T-helper 2 cell (primary cell): ENCODE results near the gene HAT1.
"Not testable (repeated sequence)": the region's sequence is repeated elsewhere in the genome, so short reads cannot be mapped to it uniquely, and the experiment has no call there.

Source experiments
- DNase-seq, 5 experiments: peaks; one replicate each; pipeline versions ENCODE4 v3.0.0 to v3.0.0-alpha.2; 2012 to 2022
- total RNA-seq, 2 donors: gene quantifications; one replicate each; lab custom pipeline; 2026; lab: John Stamatoyannopoulos, UW

Gene HAT1, protein sequence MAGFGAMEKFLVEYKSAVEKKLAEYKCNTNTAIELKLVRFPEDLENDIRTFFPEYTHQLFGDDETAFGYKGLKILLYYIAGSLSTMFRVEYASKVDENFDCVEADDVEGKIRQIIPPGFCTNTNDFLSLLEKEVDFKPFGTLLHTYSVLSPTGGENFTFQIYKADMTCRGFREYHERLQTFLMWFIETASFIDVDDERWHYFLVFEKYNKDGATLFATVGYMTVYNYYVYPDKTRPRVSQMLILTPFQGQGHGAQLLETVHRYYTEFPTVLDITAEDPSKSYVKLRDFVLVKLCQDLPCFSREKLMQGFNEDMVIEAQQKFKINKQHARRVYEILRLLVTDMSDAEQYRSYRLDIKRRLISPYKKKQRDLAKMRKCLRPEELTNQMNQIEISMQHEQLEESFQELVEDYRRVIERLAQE
- total RNA-seq: 42.0 to 42.7 reads per million in 2 donors

DNA sequence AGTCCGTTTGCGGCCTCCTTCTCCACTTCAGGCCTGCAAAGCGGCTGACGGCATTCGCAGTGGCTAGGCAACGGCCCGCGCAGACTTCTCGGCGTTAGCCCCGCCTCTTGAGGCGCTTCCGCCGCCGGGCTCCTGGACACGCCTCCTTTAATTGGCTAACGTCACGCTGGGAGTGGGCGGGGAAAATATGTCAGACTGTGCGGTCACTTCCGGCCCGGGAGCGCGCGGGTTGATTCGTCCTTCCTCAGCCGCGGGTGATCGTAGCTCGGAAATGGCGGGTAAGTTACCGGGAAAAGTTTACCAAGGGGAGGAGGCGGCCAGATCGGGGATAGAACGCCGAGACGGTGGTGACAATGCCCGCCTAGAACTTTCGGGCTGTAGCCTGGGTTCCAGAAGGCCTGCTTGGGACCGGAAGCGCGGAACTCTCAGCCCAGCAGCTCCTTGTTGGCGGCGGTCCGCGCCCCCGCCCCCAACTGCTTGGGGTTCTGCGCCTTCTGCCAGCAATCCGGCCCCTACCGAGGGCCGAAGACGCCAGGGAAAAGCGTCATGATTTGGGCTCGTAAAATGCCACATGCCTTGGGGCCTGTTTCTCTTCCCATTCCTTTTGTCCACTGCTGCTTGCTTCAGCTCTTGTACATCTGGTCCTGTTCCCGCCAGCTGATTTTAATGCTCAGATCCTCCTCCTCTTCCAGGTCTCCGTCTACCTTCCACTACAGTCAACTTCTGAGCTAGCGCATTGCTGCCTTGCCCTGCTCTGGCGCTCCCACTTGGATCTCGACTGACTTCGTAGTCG lies at the start of gene HAT1:
Gene HAT1, plus strand, starts transcription at position 232 of the 793 bp plus-strand sequence. Its CDS starts 40 bp downstream, at position 272.
- DNase-seq: peak; percentile 91 to 97 (median 96)

DNA sequence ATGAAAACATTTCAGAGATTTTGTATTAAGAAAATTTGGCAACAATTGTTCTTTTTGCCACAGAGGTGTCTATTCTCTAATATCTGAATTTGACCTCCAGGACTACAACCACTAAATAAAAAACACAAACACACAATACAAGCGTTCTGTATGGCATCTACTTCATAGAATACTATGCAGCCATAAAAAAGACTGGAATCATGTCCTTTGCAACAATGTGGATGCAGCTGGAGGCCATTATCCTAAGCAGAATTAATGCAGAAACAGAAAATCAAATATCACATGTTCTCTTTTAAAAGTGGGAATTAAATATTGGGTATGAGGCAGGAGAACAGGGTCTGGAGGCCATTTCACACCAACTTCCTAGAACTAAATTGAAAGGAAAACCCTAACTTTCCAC lies 47.7 kb upstream of the HAT1 start:
- no peak for DNase-seq

DNA sequence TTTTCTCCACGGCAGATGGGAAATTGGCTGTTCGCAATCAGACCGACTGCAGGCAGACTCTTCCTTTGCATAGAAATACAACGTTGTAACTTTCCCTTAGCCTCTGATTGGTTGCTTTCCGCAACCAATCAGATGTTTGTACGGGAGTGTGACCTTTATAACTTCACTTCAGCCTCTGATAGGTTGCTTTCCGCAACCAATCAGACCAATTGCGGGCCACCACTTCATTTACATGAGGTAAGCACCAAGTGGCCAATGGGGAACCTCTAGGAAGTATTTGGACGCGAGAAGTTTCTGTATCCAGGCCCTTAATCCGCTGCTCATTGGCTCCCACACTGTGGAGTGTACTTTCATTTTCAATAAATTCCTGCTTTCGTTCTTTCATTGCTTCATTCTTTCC lies 47.3 kb upstream of the HAT1 start:
- no peak for DNase-seq

DNA sequence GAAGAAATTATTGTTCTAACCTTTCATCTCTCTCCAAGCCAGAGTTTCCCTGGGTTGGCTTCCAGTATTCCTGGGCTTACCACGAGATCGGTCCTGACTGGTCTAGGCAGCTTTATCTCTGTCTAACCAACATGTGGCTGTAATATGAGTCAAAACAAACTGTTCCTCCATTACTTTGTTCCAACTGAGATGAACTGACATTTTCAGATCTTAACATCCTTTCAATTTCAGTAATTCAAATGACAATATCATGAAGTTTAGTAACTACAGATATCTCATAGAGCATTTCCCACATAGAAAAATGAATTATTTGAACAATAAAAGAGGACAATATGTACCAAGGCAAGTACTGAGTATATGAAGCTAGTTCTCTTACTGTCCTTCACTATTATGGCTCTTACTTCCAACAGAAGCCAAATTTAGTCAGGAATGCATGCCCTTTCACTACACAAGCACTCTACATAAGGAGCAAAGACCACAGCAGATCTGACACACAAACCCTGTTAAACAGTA lies 43.7 kb upstream of the HAT1 start:
- peak in 1 of 5 experiments; percentile 57 for DNase-seq

DNA sequence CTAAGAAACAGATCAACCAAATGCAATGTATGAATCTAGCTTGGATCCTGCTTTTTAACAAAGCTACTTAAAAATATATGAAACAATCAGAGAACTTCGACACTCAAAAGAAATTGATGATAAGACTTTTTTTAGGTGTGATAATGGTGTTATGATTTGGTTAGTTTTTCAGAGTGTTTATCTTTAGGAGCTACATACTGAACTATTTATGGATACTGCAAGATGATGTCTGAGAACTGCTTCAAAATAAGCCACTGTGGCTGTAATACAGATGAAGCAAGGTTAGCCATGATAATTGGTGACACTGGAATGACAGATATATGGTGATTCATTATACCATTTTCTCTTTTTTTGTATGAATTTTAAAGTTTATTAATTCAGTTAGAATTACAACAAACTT lies 42.4 kb upstream of the HAT1 start:
- DNase-seq: no peak

DNA sequence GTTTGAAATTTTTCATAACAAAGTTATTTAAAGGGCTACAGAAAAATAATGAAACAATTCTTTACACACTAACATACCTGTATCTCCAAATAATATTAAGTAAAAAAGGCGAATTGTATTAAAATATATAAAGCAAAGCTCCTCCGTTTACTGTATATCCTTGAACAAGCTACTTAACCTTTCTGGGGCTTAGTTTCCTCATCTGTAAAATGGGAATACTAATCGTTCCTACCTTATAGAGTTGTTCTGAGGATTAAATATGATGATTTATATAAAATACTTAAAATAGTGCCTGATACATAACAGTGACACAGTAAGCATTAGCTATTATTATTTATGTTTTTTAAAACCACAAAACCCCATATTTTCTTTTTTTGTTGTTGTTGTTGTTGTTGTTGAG lies 41.5 kb upstream of the HAT1 start:
- DNase-seq: no peak

DNA sequence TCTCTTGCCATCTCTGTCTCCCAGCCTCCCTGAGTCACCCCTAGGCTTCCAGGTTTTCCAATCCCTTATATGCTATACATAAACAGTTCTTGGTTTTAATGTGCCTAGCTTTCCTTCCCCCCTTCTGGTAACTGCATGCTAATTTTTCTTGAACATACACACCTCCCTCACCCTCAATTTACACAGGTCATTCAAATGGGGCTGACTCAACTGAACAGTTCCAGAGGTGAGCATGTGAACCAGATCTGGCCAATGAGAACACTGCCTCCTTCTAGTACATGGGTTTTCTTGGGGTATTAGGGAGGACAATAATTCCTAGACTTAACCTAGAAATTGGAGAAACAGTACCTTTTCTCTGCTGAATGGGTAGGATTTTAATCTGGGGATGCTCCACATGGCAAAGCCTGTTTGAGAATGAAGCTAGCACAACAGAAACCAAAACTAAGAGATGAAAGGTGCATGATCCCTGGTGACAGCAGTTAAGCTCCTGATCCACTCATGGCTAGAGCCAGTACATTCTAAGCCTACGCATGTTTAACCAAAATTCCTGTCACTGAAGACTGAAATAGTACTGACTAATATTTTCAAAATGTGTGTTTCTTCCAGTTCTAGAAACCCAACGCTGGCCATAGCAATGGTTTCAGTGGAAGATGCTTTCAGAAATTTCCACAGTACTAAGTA lies 40.0 kb upstream of the HAT1 start:
- no peak for DNase-seq

DNA sequence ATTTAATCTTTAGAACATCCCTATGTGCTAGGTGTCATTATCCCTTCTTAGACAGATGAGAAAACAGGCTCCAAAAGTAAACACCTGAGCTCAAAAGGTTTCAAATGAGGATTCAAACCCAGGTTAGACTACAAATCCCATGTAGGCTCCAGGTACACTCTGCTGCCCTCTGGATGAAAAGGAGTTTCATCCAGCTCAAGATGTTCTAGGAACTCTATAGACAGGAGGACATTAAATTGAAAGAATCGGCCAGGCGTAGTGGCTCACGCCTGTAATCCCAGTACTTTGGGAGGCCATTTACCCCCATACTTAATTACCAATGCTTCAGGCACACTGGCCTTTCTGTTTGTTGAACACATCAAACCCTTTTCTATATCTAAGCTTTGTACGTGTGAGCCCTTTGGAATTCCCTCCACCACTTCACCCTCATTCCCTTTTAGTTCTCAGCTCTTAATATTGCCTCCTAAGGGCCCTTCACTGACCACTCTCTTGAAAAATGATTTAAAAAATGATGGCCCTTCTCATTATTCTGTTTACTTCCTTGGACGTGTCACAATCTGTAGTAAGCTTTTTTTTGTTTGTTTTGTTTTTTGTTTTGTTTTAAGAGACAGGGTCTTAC lies 38.9 kb upstream of the HAT1 start:
- no peak for DNase-seq

DNA sequence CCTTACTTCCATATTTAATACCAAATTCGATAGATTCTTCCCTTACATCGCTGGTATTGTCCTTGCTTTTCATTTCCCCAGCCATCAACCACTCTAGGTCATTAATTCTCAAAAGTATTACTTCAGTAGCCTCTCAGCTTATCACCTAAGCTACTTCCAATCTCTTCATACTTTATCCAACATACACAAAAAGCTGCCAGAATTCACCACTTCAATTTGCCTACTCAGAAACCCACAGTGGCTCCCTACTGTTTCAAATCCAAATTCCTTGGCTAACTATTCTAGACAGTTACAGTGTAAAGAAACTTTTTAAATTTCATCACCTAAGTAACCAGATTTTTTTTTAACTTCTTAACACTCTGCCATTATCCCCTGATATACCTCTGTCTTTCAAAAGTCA lies 32.9 kb upstream of the HAT1 start:
- DNase-seq: no peak

DNA sequence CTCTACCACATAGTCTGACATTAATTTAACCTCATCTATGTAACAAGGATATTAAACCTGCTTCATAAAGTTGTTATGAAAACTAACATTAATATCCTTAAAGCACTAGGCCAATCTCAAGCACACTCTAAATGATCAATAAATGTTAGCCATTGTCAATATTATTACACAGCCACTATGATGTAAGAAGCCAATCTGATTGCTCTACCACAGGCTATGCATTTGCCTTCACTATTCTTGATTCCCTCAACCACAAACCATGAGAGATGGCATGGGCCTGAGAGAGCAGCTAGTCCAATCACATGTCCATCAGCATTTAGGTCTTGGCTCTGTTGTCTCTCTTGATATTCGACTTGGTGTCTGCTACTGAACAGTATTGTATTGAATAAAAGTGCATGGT lies 32.5 kb upstream of the HAT1 start:
- DNase-seq: no peak

DNA sequence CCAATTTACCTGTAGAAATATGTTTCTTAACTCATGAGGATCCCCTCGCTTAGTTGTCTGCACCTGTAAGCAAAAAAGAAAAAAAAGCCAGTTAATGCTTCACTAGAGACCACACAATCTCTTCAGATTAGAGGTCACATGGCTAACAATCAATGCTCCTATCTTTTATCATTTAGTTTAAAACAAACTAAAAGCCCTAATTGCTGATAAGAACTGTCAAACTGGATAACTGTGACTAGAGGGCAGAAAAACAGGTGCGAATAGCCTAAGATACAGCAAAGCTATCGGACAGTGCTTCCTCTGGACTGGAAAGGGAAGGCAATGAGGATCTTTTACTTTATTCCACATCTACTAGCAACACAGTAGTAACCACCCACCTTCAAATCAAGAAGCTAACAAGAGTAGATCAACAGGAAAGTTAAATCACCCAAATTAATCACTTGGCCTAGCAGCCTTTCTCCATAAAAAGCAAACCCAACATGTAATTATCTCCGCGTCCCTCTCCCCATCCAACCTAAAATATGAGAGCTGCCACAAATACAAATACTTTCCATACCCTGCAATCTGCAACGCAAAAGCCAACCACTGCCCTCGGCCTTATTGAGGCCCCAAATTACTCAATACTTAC lies 29.0 kb upstream of the HAT1 start:
- DNase-seq: peak in 1 of 5 experiments; percentile 59

DNA sequence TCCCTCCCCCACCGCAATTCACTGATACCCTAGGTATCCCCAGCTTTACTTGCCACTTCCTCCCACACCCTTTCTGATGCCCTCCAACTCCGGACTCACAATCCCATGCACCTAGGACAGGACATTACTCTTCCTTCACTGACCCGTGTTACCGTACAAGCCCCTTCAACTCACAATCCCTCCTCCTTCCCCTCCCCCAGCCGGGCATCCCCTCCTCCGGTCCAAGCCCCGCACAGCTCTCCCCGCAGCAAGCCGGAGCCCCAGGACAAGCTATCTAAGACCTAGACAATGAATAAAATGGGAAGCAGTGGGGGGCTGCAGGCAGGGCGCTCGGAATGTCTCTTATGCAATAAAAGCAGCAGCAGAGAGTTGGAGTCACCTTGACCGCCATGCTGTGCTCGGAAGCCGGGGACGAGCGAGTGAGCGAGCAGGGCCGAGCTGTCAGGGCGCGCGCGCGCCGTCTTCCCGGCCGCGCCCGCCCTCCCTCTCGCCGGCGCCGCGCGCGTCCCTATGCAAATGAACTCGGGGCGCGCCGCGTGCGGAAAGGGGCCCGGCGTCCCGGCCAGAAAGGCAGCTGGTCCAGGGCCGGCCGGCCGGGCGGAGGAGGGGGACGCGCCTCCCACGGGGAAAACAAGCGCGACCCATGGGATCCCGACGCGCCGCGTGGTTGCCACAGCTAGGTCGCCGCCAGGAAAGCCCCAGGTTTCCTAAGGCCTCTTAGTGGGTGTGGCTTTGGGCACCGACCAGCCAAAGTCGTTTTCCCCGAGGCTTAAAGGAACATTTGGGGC lies 28.2 kb upstream of the HAT1 start, which contains the start of gene SLC25A12:
Gene SLC25A12, minus strand, starts transcription at position 421 of the 788 bp plus-strand sequence. Its CDS starts 30 bp downstream, at position 391.
- peak; percentile 43 to 89 (median 50) for DNase-seq

DNA sequence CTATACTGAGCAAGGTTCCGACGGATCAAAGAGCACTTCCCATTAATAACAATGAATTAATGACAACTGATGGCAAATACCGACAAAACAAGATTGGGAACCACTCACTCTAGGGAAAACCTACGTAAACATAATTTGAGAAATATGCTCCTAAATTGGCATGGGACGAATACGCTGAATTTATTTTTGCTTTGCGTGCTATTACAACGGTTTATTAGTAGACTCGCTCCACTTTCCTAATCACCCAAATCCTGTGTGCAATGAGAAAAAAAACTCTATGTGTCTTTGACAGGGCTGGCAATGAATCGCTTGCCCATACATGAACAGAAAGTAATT lies 27.7 kb upstream of the HAT1 start:
- no peak for DNase-seq

DNA sequence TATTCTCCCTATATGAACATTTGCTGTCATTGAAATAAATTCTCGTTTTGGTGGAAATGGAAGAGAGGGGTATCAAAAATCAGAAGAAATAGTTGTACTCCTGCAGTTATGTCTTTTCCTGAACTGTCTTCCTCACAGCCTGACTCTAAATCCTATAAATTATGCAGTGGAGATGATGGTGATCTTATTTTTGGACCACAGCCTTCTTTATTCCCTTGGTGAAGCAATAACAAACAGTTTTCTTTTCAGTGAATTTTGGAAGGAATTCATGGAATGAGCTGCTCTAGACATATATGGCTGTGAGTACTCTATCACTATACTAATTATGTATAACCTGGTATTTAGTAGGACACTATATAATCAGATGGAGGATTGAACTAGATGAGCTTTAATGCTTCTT lies 26.5 kb upstream of the HAT1 start:
- no peak for DNase-seq

DNA sequence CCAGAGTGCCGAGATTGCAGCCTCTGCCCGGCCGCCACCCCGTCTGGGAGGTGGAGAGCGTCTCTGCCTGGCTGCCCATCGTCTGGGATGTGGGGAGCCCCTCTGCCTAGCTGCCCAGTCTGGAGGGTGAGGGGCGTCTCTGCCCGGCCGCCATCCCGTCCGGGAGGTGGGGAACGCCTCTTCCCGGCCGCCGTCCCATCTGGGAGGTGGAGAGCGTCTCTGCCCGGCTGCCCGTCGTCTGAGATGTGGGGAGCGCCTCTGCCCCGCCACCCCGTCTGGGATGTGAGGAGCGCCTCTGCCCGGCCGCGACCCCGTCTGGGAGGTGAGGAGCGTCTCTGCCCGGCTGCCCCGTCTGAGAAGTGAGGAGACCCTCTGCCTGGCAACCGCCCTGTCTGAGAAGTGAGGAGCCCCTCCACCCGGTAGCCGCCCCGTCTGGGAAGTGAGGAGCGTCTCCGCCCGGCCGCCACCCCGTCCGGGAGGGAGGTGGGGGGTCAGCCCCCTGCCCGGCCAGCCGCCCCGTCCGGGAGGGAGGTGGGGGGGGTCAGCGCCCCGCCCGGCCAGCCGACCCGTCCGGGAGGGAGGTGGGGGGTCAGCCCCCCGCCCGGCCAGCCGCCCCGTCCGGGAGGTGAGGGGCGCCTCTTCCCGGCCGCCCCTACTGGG lies 22.5 kb upstream of the HAT1 start:
- DNase-seq: not testable (repeated sequence)

DNA sequence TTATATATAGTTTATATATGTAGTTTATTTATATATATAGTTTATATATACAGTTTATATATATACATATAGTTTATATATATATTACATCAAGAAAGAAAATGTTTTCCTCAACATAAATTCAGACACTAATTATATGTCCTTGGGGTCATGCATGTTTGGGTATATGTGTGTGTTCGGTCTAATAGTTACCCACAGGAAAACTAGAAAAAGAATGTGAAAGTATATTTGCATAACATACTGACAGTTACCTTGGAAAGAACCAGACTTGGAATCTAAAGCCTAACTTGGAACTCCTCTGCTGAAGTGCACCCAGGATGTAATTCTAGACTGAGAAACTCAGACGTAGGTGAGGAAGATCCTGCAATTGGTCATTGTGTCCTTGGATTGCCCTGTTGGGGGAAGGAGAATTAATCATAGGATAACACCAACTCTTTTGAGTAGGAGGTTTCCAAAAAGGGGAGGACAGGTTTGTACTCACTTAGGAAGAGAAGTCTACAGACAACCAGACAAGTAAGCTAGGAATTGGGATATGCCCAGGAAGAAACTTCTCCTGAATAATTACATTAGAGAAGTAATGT lies 19.3 kb upstream of the HAT1 start:
- no peak for DNase-seq

DNA sequence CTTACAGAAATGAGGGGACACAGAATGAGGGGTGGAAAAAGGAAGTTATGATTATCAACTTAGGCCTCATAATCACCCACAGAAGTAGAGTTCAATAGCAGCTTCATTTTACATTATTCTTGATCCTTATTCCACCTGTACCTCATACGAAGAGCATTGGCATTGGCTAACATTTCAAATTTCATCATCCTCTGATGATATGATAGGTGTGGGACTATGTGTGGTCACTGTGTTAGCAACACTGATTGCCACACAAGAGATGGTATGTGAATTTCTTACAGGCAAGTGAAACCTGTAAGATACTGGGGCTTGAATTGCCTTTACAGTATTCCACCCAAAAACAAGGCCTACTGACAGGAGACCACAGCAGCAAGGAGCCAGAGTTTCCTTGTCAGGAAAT lies 14.0 kb upstream of the HAT1 start:
- no peak for DNase-seq

DNA sequence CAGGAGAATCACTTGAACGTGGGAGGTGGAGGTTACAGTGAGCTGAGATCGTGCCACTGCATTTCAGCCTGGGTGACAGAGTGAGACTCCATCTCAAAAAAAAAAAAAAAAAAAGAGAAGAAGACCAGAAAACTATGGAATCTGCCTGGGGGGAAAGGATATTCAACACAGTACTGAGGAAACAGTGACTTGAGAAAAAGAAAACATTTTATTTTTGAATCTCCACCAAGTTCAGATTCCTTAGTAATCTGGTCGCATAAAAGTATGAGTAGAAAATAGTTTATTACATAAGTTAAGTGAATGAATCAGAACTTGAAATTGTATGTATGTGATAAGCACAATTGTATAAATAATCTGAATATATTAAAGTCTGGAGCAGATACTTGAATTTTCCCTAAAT lies 13.0 kb upstream of the HAT1 start:
- no peak for DNase-seq

DNA sequence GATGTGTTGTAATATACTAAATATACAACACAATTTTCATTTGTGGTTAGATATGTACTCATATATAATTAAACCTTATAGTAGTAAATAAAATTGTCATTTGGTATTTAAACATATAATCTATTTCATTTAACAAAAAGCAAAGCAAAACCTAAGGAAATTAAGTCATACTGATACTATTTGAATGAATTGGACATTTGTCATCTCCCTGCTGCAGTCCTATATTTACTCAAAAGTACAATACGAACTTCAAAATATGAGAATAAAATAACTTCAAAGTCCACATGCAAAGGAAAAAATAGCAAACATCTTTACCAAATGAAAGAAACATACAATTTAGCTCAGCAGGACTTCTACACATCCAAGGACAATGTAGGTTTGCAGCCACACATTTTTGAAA lies 11.8 kb upstream of the HAT1 start:
- DNase-seq: no peak

DNA sequence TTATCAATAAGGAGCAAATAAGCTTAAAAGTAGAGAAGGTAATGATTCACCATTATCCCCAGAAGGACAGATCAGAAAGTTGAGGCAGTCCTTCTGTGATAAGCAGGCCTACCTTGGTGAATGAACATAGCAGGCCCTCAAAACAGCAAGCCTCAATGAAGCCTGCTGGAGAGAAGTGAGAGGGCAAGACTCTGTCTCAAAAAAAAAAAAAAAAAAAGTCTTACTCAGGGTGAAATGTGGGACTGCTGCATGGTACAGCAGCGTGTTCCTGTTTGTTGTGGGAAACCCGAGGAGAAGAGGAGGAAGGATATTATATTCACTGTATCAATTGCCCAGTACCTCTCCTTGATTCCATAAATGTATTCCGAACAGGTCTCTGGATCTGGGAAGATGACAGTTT lies 8.7 kb upstream of the HAT1 start:
- no peak for DNase-seq
